ENCODE data around the gene KIRREL1. TPM values are rescaled to one million over a fixed set of nuclear protein-coding genes. Genes with fewer than 3 reads are reported as not detected.
A peak's percentile ranks its signal among the peaks of the same experiment; 100 is the strongest.

Gene KIRREL1
- total RNA-seq, 4 donors from 2014 or later: 8.2 to 18.3 (median 12.6) TPM

DNA sequence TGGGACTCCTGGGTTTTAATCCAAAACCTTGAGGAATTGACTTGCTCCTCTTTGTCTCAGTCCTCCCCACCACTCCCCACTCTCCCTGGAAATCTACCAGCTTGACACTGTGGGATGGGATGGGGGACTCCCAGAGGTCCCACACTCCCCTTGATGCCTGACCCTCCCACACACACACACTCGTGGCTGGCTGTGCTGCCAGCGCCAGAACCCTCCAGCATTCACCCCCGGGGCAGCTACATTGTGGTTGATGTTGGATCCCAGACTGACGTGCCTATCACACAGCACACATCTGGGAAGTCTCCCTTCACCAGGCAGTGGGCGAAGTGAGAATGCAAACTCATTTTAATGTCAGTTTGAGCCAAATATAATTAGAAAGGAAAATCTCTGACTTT is 10.0 kb downstream of the KIRREL1 start:
- Histone ChIP-seq H3K36me3 (no peaks in the 10 kb centered on the region), H3K27me3 (no peaks in the 10 kb centered on the region), H3K4me3 (no peak overlapping the region), H3K27ac (peak overlapping the region; percentile 54 to 90 (median 60)), H3K4me1 (peaks cover 26 to 66% (median 32%) of the 10 kb centered on the region in 4 donors), H3K9me3 (no peaks in the 10 kb centered on the region)
- in situ Hi-C loops (cut with MboI; ENCODE audit: low pct_ligation_motif_present in 1 of 4, low pct_unique_long_range_greater_than_20kb in 1 of 4, low sequenced_read_pairs in 3 of 4) (no loop called here), intact Hi-C loops (cut with DNase I; ENCODE audit: low total_unique reads) (no loop called here)
- WGBS, 2 donors (ENCODE audit: low coverage in 1 of 2): 42% methylated on average over 5 of the region's 5 CpGs; no CpG with 5 or more reads in 1 of the 2 donors
- TF ChIP-seq EP300 (IDR thresholded peaks at IDR 0.05; ENCODE audit: low read depth): no peak
- no peak for TF ChIP-seq POLR2A (IDR thresholded peaks at IDR 0.05)
- TF ChIP-seq, protein P1, sequence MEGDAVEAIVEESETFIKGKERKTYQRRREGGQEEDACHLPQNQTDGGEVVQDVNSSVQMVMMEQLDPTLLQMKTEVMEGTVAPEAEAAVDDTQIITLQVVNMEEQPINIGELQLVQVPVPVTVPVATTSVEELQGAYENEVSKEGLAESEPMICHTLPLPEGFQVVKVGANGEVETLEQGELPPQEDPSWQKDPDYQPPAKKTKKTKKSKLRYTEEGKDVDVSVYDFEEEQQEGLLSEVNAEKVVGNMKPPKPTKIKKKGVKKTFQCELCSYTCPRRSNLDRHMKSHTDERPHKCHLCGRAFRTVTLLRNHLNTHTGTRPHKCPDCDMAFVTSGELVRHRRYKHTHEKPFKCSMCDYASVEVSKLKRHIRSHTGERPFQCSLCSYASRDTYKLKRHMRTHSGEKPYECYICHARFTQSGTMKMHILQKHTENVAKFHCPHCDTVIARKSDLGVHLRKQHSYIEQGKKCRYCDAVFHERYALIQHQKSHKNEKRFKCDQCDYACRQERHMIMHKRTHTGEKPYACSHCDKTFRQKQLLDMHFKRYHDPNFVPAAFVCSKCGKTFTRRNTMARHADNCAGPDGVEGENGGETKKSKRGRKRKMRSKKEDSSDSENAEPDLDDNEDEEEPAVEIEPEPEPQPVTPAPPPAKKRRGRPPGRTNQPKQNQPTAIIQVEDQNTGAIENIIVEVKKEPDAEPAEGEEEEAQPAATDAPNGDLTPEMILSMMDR (IDR thresholded peaks at IDR 0.05): no peak
- TF ChIP-seq POLR2AphosphoS5 (IDR thresholded peaks at IDR 0.05): no peak
- DNase-seq: no peak

DNA sequence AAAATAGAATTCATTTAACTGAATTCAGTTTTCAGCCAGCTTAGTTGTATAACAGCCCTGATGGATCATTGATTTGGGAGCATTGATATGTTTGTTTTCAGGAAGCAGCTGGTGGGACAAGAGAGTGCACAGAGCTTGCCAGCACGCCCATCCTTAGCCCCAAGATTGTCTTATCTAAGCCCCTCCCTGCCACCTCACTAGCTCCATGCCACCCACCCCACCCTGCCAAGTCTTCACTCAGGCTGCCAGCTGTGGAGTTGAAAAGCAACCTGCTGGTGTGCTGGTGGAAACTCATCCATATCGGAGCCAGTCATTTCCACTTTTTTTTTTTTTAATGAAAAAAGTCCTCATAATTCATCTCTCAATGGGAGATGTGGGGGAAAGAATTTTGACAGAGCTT is 11.8 kb downstream of the KIRREL1 start:
- Histone ChIP-seq H3K4me3 (no peak overlapping the region), H3K27ac (peak overlapping the region in 2 of 4 donors; percentile 89 to 90), H3K4me1 (peaks cover 42 to 83% (median 48%) of the 10 kb centered on the region in 4 donors), H3K27me3 (no peaks in the 10 kb centered on the region), H3K9me3 (no peaks in the 10 kb centered on the region), H3K36me3 (no peaks in the 10 kb centered on the region)
- intact Hi-C loops (cut with DNase I; ENCODE audit: low total_unique reads): no loop called here
- in situ Hi-C loops (cut with MboI; ENCODE audit: low pct_ligation_motif_present in 1 of 4, low pct_unique_long_range_greater_than_20kb in 1 of 4, low sequenced_read_pairs in 3 of 4): no loop called here
- no peak for DNase-seq
- TF ChIP-seq POLR2AphosphoS5 (IDR thresholded peaks at IDR 0.05) (no peak), EP300 (IDR thresholded peaks at IDR 0.05; ENCODE audit: low read depth) (no peak), POLR2A (IDR thresholded peaks at IDR 0.05) (no peak)
- TF ChIP-seq, protein P1 (IDR thresholded peaks at IDR 0.05): no peak
- WGBS, 2 donors (ENCODE audit: low coverage in 1 of 2): 49 to 58% methylated on average over 2 of the region's 2 CpGs

DNA sequence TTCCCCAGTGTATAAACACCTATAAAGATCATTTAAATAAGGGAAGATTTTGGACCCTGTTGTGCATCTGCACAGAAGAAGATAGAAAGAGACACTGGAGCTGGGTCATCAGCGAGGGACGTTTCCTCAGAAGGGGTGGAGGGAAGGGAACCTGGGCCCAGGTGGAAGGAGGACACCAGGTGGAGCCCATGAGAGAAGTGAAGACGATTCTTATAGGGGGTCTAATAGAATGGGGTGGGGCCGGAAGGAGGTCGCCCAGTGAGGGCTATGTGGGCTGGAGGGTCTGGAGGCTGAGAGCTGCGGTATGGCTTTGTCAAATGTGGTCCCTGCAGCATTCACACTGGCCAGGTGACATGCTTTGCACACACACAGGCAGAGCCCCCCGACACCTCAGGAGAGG is 13.7 kb downstream of the KIRREL1 start:
- Histone ChIP-seq H3K4me3 (no peak overlapping the region), H3K27ac (peak overlapping the region; percentile 84 to 90 (median 89)), H3K9me3 (no peaks in the 10 kb centered on the region), H3K27me3 (no peaks in the 10 kb centered on the region), H3K4me1 (peaks cover 43 to 86% (median 52%) of the 10 kb centered on the region in 4 donors), H3K36me3 (no peaks in the 10 kb centered on the region)
- in situ Hi-C loops (cut with MboI; ENCODE audit: low pct_ligation_motif_present in 1 of 4, low pct_unique_long_range_greater_than_20kb in 1 of 4, low sequenced_read_pairs in 3 of 4) (no loop called here), intact Hi-C loops (cut with DNase I; ENCODE audit: low total_unique reads) (no loop called here)
- WGBS, 2 donors (ENCODE audit: low coverage in 1 of 2): 67 to 75% methylated on average over 4 to 7 of the region's 7 CpGs
- DNase-seq: no peak
- TF ChIP-seq, protein P1 (IDR thresholded peaks at IDR 0.05): no peak
- TF ChIP-seq POLR2A (IDR thresholded peaks at IDR 0.05): no peak
- no peak for TF ChIP-seq POLR2AphosphoS5 (IDR thresholded peaks at IDR 0.05)
- no peak for TF ChIP-seq EP300 (IDR thresholded peaks at IDR 0.05; ENCODE audit: low read depth)

DNA sequence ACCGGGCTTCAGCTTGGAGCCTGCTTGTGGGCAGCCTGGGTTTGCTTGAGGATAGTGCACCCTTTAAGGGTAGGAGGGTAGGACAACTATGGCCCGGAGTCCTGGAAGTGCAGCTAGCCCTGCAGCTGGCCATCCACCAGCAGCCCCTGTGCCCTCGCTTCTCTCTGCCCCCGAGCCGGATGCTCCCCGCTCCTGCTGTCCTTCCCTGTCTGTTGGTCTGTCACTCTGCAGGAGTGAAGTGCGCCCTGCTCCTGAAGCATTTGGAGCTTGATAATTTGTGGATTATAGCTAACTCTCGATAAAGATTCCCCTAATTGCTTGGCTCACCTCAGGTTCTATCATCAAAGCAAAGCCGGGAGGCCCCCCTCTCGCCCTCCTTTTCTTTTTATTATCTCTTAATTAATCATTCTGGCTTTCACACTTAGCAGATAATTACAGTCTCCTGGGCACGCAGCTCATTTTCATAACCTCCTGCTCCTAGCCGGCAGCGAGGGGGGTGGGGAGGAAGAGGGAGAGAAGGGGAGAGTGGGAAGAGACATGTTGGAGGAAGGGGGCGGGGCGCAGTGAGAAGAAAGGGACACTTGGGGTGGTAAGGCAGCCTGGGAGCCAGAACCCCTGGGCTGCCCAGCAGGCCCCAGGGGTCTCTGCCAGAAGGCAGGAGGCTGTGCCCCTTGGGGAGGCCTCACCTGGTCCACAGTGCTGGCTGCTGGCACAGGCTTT is 14.4 kb downstream of the KIRREL1 start:
- no peak for DNase-seq
- Histone ChIP-seq H3K4me3 (no peak overlapping the region), H3K36me3 (no peaks in the 10 kb centered on the region), H3K9me3 (no peaks in the 10 kb centered on the region), H3K4me1 (peaks cover 37 to 84% (median 48%) of the 10 kb centered on the region in 4 donors), H3K27ac (peak overlapping the region; percentile 84 to 90 (median 89)), H3K27me3 (no peaks in the 10 kb centered on the region)
- WGBS, 2 donors (ENCODE audit: low coverage in 1 of 2): 62 to 70% methylated on average over 8 to 15 of the region's 15 CpGs
- intact Hi-C loops (cut with DNase I; ENCODE audit: low total_unique reads): no loop called here
- no peak for TF ChIP-seq EP300 (IDR thresholded peaks at IDR 0.05; ENCODE audit: low read depth)
- no peak for TF ChIP-seq POLR2A (IDR thresholded peaks at IDR 0.05)
- TF ChIP-seq, protein P1 (IDR thresholded peaks at IDR 0.05): no peak
- TF ChIP-seq POLR2AphosphoS5 (IDR thresholded peaks at IDR 0.05): no peak
- in situ Hi-C loops (cut with MboI; ENCODE audit: low pct_ligation_motif_present in 1 of 4, low pct_unique_long_range_greater_than_20kb in 1 of 4, low sequenced_read_pairs in 3 of 4): no loop called here

Data from transverse colon (tissue), 4 donors.